HepG2 (cell line): ENCODE data around the gene NSMCE1. TPM values are rescaled to one million over a fixed set of nuclear protein-coding genes. Genes with fewer than 3 reads are reported as not detected.
A peak's percentile ranks its signal among the peaks of the same experiment; 100 is the strongest.

Experiments
- ATF7 ChIP-seq, 2 experiments: fragments of 450-650 bp in 1 of 2; sonication (generic) in 1 of 2; formaldehyde crosslinking in 1 of 2; IDR thresholded peaks; 2 replicates each; pipeline versions ENCODE4 v1.4.0 to v1.6.1; 2016 to 2020; ENCODE audit warnings: antibody characterized with exemption in 1 of 2, mild to moderate bottlenecking in 1 of 2, missing genetic modification reagents in 1 of 2
- CHCHD3 ChIP-seq: sonication (generic); formaldehyde crosslinking; IDR thresholded peaks from 2 replicates; pipeline ENCODE4 v1.8.0; 2022; ENCODE audit warnings: mild to moderate bottlenecking, missing genetic modification reagents, moderate library complexity
- EED ChIP-seq: sonication (generic); formaldehyde crosslinking; IDR thresholded peaks from 2 replicates; pipeline ENCODE4 v1.5.0; 2020; ENCODE audit warnings: mild to moderate bottlenecking, missing genetic modification reagents
- GATA4 ChIP-seq: sonication (generic); IDR thresholded peaks from 2 replicates; pipeline ENCODE4 v1.6.1; 2016; ENCODE audit warnings: antibody characterized with exemption, low read depth, borderline replicate concordance
- HES4 ChIP-seq: sonication (generic); formaldehyde crosslinking; IDR thresholded peaks from 2 replicates; pipeline ENCODE4 v1.9.0; 2021; ENCODE audit warnings: mild to moderate bottlenecking, missing genetic modification reagents, borderline replicate concordance
- MED1 ChIP-seq: sonication (generic); formaldehyde crosslinking; IDR thresholded peaks from 2 replicates; pipeline ENCODE4 v1.4.0; 2020; ENCODE audit warnings: missing genetic modification reagents
- NFE2L2 ChIP-seq: fragments of 150-350 bp; IDR thresholded peaks from 2 replicates; pipeline ENCODE4 v1.6.1; 2014; ENCODE audit warnings: low read length
- POLR2AphosphoS2 ChIP-seq: IDR thresholded peaks from 2 replicates; pipeline ENCODE4 v1.6.1; 2011; ENCODE audit warnings: low read depth, low read length, improper control_type of control experiment
- SYNCRIP ChIP-seq: fragments of 200-400 bp; formaldehyde crosslinking; IDR thresholded peaks from 2 replicates; pipeline ENCODE4 v1.6.1; 2018; ENCODE audit warnings: mild to moderate bottlenecking, low read depth, low read length; ENCODE audit not compliant: insufficient read depth
- ZFP62 ChIP-seq: sonication (generic); formaldehyde crosslinking; IDR thresholded peaks from 2 replicates; pipeline ENCODE4 v1.4.0; 2020; ENCODE audit warnings: missing genetic modification reagents
- ZNF10 ChIP-seq: sonication (generic); formaldehyde crosslinking; IDR thresholded peaks from 2 replicates; pipeline ENCODE4 v1.4.0; 2020; ENCODE audit warnings: mild to moderate bottlenecking, low read depth, missing genetic modification reagents, borderline replicate concordance
- ZNF207 ChIP-seq: fragments of 450-650 bp; IDR thresholded peaks from 2 replicates; pipeline ENCODE4 v1.6.1; 2016; ENCODE audit warnings: antibody characterized with exemption, borderline replicate concordance
- ZNF598 ChIP-seq: sonication (generic); formaldehyde crosslinking; IDR thresholded peaks from 2 replicates; pipeline ENCODE4 v1.5.1; 2020; ENCODE audit warnings: mild to moderate bottlenecking, missing genetic modification reagents, borderline replicate concordance
- ZNF761 ChIP-seq: sonication (generic); formaldehyde crosslinking; conservative IDR thresholded peaks from 2 replicates; pipeline ENCODE4 v1.4.0; 2020; ENCODE audit warnings: mild to moderate bottlenecking, missing genetic modification reagents
- polyA plus RNA-seq, 8 experiments: library from polyadenylated mRNA; depleted of rRNA in 3 of 8; stranded (reverse) in 7 of 8; unstranded in 1 of 8; fragments of >200 nt; fragmentation: Illumina TruSeq in 4 of 8; extraction: Trizol in 4 of 8; gene quantifications; 2 replicates each; pipeline versions ENCODE4 v1.2.1 to v1.2.3, GENCODE V29; 2011 to 2016; ENCODE audit warnings: low read depth in 4 of 8, missing spikeins in 1 of 8, mixed read lengths in 1 of 8; ENCODE audit not compliant: insufficient read depth in 1 of 8
- total RNA-seq, 5 experiments: library from RNA; depleted of rRNA; stranded (reverse); fragments of >200 nt; fragmentation: Illumina TruSeq; extraction: Trizol; gene quantifications; 2 replicates each; pipeline ENCODE4 v1.2.3, GENCODE V29; 2016; ENCODE audit warnings: low read depth in 1 of 5
- TF ChIP-seq, protein P1 (sequence below), 2 experiments: fragments of 450-650 bp in 1 of 2; sonication (generic) in 1 of 2; formaldehyde crosslinking in 1 of 2; IDR thresholded peaks; 2 replicates each; pipeline versions ENCODE4 v1.6.1 to v1.8.0; 2016 to 2022; ENCODE audit warnings: antibody characterized with exemption in 1 of 2, mild to moderate bottlenecking in 1 of 2, missing genetic modification reagents in 1 of 2
- TF ChIP-seq, protein P2 (sequence below): sonication (generic); formaldehyde crosslinking; IDR thresholded peaks from 2 replicates; pipeline ENCODE4 v1.8.0; 2022; ENCODE audit warnings: mild to moderate bottlenecking, missing genetic modification reagents, borderline replicate concordance
- TF ChIP-seq, protein P3 (sequence below): IDR thresholded peaks from 2 replicates; pipeline ENCODE4 v1.6.1; 2016; ENCODE audit warnings: missing biosample characterization, missing genetic modification reagents, low read depth

Gene NSMCE1
- total and polyA plus RNA-seq, 2 of the 13 experiments (the other 11 are each of a cell fraction or from before 2014, with no cell fraction given) = 42.7 to 52.9 TPM

DNA sequence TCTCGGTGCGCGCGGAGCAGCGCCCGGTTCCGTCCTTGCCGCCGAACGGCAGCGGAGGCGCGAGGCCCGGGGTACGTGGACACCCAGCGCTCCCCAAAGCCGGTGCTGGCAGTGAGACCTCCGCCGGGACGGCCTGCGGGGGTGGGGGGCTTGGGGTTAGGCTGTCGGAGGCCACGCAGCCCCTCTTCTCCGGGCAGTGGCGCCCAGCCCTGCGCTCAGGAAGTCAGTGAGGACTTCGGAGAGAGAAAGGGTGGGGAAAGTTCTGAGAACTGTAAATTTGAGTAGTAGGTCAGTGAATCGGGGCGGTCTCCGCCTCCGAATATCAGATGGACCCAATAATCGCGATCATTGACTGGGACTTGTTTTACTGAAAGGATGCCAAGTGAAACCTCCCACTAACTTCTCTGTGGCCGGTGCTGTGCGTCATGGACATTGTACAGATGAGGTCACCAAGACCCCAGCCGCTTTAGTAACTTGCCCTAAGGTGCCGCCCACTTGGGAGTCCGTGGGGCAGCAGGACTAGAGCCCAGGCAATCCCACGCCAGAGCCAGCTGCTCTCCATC lies 45.7 kb upstream of the NSMCE1 start (continued):
- TF ChIP-seq GATA4 (no peak), ATF7 (IDR thresholded peaks at IDR 0.05) (0 out of 2 replicates have a peak, but pooled peaks have one; percentile 39), ATF7 (CRISPR knock-in tag; IDR thresholded peaks at IDR 0.05) (peak; percentile 59; the same call in 1 of the 2 replicates), ZNF10 (CRISPR knock-in tag) (no peak), ZFP62 (CRISPR knock-in tag) (no peak), NFE2L2 (no peak), EED (peak; percentile 82), ZNF207 (no peak), POLR2AphosphoS2 (no peak), MED1 (CRISPR knock-in tag) (no peak), CHCHD3 (peak; percentile 79; the same call in 1 of the 2 replicates), ZNF598 (CRISPR knock-in tag) (peak; percentile 28; the same call in 1 of the 2 replicates), HES4 (no peak), ZNF761 (CRISPR knock-in tag) (no peak), SYNCRIP (no peak)
- TF ChIP-seq, protein P1, sequence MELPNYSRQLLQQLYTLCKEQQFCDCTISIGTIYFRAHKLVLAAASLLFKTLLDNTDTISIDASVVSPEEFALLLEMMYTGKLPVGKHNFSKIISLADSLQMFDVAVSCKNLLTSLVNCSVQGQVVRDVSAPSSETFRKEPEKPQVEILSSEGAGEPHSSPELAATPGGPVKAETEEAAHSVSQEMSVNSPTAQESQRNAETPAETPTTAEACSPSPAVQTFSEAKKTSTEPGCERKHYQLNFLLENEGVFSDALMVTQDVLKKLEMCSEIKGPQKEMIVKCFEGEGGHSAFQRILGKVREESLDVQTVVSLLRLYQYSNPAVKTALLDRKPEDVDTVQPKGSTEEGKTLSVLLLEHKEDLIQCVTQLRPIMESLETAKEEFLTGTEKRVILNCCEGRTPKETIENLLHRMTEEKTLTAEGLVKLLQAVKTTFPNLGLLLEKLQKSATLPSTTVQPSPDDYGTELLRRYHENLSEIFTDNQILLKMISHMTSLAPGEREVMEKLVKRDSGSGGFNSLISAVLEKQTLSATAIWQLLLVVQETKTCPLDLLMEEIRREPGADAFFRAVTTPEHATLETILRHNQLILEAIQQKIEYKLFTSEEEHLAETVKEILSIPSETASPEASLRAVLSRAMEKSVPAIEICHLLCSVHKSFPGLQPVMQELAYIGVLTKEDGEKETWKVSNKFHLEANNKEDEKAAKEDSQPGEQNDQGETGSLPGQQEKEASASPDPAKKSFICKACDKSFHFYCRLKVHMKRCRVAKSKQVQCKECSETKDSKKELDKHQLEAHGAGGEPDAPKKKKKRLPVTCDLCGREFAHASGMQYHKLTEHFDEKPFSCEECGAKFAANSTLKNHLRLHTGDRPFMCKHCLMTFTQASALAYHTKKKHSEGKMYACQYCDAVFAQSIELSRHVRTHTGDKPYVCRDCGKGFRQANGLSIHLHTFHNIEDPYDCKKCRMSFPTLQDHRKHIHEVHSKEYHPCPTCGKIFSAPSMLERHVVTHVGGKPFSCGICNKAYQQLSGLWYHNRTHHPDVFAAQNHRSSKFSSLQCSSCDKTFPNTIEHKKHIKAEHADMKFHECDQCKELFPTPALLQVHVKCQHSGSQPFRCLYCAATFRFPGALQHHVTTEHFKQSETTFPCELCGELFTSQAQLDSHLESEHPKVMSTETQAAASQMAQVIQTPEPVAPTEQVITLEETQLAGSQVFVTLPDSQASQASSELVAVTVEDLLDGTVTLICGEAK (IDR thresholded peaks at IDR 0.05) = no peak
- TF ChIP-seq, protein P1 (CRISPR knock-in tag; IDR thresholded peaks at IDR 0.05) = 0 out of 2 replicates have a peak, but pooled peaks have one; percentile 2
- TF ChIP-seq, protein P2, sequence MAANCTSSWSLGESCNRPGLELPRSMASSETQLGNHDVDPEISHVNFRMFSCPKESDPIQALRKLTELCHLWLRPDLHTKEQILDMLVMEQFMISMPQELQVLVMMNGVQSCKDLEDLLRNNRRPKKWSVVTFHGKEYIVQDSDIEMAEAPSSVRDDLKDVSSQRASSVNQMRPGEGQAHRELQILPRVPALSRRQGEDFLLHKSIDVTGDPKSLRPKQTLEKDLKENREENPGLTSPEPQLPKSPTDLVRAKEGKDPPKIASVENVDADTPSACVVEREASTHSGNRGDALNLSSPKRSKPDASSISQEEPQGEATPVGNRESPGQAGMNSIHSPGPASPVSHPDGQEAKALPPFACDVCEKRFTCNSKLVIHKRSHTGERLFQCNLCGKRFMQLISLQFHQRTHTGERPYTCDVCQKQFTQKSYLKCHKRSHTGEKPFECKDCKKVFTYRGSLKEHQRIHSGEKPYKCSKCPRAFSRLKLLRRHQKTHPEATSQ = peak; percentile 52; the same call in 1 of the 2 replicates
- TF ChIP-seq, protein P3, sequence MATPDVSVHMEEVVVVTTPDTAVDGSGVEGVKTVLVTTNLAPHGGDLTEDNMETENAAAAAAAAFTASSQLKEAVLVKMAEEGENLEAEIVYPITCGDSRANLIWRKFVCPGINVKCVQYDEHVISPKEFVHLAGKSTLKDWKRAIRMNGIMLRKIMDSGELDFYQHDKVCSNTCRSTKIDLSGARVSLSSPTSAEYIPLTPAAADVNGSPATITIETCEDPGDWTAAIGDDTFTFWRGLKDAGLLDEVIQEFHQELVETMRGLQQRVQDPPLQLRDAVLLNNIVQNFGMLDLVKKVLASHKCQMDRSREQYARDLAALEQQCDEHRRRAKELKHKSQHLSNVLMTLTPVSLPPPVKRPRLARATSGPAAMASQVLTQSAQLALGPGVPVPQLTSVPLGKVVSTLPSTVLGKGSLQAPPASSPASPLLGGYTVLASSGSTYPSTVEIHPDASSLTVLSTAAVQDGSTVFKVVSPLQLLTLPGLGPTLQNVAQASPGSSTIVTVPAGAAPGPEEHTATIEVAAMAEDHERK (CRISPR knock-in tag) = no peak
